GM06990 (cell line): ENCODE measurements around the gene POU2F3.
A peak's percentile ranks its signal among the peaks of the same experiment; 100 is the strongest.

ENCODE experiments used
- DNase-seq: peaks from one replicate; pipeline ENCODE4 v3.0.0-alpha.2; 2011; ENCODE audit not compliant: insufficient read length; ENCODE audit errors: extremely low read depth
- H3K27me3 ChIP-seq: replicated peaks from 2 replicates; pipeline ENCODE4 v1.6.0; 2011; ENCODE audit warnings: low read length; ENCODE audit not compliant: control insufficient read depth, insufficient read depth
- H3K36me3 ChIP-seq: 2 replicates; pipeline ENCODE4 v1.5.1; 2011; ENCODE audit warnings: low read length; ENCODE audit not compliant: control insufficient read depth, insufficient read depth
- H3K4me3 ChIP-seq: replicated peaks from 2 replicates; pipeline ENCODE4 v1.5.1; 2011; ENCODE audit warnings: low read depth, mild to moderate bottlenecking, control low read depth, low read length
- TF ChIP-seq, protein P1 (sequence below): IDR thresholded peaks from 2 replicates; pipeline ENCODE4 v1.5.1; 2011; ENCODE audit warnings: low read length, control low read depth, mild to moderate bottlenecking, inconsistent platforms; ENCODE audit not compliant: insufficient read depth, poor library complexity, severe bottlenecking

POU2F3 gene

DNA sequence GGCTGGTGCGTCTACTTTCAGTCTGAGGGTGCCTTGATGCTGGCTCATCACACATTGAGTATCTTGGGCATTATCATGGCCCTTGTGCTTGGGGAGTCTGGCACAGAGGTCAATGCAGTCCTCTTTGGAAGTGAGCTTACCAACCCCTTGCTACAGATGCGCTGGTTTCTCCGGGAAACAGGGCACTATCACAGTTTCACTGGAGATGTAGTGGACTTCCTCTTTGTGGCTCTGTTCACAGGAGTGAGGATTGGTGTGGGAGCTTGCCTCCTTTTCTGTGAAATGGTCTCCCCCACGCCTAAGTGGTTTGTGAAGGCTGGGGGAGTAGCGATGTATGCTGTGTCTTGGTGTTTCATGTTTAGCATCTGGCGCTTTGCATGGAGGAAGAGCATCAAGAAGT lies 90.1 kb downstream of the POU2F3 start:
- Histone ChIP-seq H3K36me3 (no peaks in the 10 kb centered on the region), H3K4me3 (no peak overlapping the region), H3K27me3 (no peaks in the 10 kb centered on the region)
- TF ChIP-seq, protein P1, sequence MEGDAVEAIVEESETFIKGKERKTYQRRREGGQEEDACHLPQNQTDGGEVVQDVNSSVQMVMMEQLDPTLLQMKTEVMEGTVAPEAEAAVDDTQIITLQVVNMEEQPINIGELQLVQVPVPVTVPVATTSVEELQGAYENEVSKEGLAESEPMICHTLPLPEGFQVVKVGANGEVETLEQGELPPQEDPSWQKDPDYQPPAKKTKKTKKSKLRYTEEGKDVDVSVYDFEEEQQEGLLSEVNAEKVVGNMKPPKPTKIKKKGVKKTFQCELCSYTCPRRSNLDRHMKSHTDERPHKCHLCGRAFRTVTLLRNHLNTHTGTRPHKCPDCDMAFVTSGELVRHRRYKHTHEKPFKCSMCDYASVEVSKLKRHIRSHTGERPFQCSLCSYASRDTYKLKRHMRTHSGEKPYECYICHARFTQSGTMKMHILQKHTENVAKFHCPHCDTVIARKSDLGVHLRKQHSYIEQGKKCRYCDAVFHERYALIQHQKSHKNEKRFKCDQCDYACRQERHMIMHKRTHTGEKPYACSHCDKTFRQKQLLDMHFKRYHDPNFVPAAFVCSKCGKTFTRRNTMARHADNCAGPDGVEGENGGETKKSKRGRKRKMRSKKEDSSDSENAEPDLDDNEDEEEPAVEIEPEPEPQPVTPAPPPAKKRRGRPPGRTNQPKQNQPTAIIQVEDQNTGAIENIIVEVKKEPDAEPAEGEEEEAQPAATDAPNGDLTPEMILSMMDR = no peak
- DNase-seq = no peak

DNA sequence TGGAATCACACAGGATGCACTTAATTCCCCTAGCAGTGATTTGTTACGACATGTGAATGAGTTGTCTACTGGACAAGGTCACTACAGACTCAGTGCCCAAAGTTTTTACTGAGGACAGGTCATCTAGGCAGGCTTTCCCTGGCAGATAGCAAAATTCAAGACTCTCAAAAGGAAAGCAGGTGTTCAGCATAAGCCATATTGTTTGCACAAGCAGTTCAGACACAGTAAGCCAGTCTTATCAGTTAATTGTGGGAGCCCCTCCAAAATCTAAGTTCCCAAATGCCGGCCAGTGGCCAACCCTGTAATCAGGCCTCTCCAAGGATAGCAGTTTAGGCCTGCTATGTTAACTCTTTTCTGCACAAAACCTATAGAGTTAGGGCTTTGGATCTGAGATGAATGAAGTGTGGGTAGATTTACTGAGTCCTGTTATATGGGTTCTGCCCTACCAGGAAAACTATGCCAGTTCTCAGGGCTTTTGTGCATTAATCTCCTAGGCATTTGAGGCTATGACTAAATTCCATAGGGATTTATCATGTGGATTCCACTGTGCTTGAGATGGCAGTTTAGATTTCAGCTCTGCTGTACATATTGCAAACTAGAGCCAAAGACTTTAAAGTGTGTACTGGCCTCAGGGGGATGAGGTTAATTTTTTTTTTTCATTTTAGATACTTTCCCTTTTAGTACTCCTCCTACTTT lies 91.5 kb downstream of the POU2F3 start:
- DNase-seq = no peak
- TF ChIP-seq, protein P1 = no peak
- H3K27me3 ChIP-seq = no peaks in the 10 kb centered on the region
- no peaks in the 10 kb centered on the region for H3K36me3 ChIP-seq
- H3K4me3 ChIP-seq = no peak overlapping the region

DNA sequence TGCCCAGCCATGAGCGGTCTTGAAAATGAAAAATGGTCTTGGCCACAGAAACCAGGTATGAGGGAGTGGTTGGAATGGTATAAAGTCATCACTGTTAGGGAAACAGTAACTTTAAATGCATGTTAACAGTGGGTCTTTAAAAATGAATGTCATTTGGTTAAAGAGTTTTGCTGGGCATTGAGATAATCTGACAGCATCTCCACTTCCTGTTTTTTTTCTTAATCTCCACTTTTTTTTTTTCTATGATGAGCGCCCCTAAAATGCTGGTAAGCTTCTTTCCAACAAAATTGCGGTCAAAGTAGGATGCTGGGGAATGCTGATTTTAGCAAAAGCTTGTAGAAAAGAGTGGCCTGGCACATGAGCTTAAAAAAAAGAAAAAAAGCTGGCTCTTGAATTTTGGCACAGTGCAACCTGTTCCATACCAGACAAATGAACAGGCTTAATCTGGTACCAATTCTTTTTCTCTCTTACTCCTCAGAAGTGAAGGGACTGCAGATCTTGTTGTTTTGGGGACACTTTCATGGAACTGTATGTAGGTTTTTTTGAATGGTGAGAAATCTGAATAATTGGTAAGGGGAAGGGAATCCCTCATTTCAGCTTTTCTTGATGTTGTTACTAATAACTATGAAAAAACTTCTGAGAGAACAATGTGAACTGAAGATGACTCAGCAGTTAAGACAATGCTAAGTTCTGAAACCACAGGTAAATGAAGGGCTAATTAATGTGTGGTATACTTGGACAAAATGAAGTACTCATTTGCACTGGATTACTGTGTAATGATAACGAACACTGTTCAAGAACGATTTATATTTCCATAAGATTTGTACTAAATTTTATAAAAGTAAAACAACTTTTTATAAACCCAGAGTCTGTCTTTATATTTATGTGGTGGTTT lies 93.1 kb downstream of the POU2F3 start:
- Histone ChIP-seq H3K36me3 (no peaks in the 10 kb centered on the region), H3K4me3 (no peak overlapping the region), H3K27me3 (no peaks in the 10 kb centered on the region)
- TF ChIP-seq, protein P1 = no peak
- peak; percentile 26 for DNase-seq

DNA sequence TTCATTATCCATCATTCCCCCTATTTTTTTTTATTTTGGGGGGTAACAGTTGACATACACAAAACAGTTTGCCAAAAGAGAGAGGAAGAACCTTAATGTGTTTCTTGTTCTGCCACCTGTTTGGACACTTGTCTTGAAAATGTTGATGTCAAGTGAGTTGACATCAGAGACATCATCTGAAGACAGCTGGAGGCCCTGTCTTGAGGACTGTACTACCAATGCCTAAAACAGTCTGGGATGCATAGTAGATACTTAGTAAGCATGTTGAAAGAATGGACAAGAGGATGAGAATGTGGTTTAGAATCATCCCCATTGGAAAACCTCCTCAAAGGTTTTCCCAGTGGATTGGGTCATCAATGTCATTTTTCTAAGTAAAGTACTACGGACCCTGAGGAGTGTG lies 93.9 kb downstream of the POU2F3 start:
- no peak overlapping the region for H3K4me3 ChIP-seq
- TF ChIP-seq, protein P1 = no peak
- H3K27me3 ChIP-seq = no peaks in the 10 kb centered on the region

DNA sequence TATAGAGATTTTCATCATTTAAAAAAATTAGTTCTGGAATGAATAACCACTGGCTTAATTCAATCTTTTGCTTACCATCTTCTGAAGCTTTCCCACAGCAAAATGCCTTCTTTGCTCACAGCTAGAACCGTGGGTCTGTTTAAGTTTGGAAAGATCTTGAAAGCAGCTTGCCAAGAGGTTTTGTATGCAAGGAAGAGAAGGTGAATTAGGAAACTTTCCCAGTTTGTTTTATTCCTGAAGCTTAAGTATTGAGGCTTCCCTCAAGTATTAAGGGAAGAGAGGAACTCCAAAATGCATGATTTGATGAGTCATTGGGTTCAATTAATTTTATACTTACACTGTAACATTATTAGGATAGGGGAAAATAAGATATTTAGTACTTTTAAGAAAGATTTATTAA lies 94.4 kb downstream of the POU2F3 start:
- DNase-seq = no peak
- no peak overlapping the region for H3K4me3 ChIP-seq
- H3K36me3 ChIP-seq = no peaks in the 10 kb centered on the region
- TF ChIP-seq, protein P1 = no peak
- H3K27me3 ChIP-seq = no peaks in the 10 kb centered on the region

More for the DNA sequence above, 93.9 kb downstream of the POU2F3 start:
- no peaks in the 10 kb centered on the region for H3K36me3 ChIP-seq
- no peak for DNase-seq
